ENCODE results near the gene PRR23E. TPM values are rescaled to one million over a fixed set of nuclear protein-coding genes. Genes with fewer than 3 reads are reported as not detected.

The PRR23E gene
- total RNA-seq, 2 donors from 2014 or later, result not detected

DNA sequence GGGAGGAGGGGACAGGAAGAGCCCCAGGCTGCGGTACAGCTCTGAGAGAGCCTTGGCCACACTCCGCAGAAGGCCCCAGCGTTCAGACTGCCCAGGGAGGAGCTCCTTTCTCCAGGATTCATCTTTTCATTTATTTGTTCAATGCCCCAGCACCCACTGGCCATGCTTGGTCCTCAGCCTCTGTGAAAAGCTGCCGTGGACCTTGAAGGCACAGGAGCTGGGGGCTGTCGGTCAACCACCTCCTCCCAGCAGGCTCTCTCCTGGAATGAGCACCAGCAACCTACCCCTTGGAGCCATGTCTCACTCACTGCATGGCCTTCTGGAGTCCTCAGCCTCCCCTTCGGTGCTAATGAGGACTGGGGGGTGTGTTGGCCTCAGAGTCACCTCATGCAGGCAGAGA is 21.6 kb upstream of the PRR23E start:
- Mint-ChIP-seq H3K9me3 (no peaks in the 10 kb centered on the region), H3K27me3 (peaks cover 25 to 30% of the 10 kb centered on the region in 2 donors), H3K27ac (no peak overlapping the region), H3K36me3 (no peaks in the 10 kb centered on the region), H3K4me1 (ENCODE audit: low read depth in 2 of 2) (peaks cover 0 to 5% of the 10 kb centered on the region in 2 donors), H3K4me3 (no peak overlapping the region)
- DNase-seq (ENCODE audit: low spot score) (no peak), ATAC-seq (peak in 1 of 2 donors; percentile 7)

GRCh38 chr3:127171721-127172120 is 21.2 kb upstream of the PRR23E start:
- H3K4me3 Mint-ChIP-seq, result no peak overlapping the region
- peaks cover 25 to 26% of the 10 kb centered on the region in 2 donors for H3K27me3 Mint-ChIP-seq
- ATAC-seq (peak; percentile 24 to 34), DNase-seq (ENCODE audit: low spot score) (no peak)
- H3K27ac Mint-ChIP-seq, result no peak overlapping the region
- no peaks in the 10 kb centered on the region for H3K9me3 Mint-ChIP-seq
- no peaks in the 10 kb centered on the region for H3K36me3 Mint-ChIP-seq
- peaks cover 0 to 5% of the 10 kb centered on the region in 2 donors for H3K4me1 Mint-ChIP-seq (ENCODE audit: low read depth in 2 of 2)

DNA sequence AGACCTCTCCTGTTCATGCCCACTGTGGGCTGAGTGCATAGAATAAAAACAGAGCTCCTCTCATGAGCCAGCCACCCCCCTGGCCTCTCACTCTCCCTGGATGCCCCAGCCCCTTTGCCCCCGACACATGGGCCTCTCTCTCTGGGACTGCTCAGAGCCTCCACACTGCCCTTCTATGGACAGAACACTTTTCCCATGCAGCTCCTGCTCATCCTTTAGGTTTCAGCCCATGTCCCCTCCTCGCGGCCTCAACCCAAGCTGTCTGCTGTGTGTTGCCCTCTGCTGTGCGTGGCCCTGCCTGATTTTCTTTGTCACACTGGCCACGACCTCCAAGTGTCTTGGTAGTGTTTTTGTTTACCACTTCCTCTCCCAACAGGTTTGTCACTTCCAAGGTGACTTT is 20.7 kb upstream of the PRR23E start:
- Mint-ChIP-seq H3K27me3 (peaks cover 22 to 25% of the 10 kb centered on the region in 2 donors), H3K4me1 (ENCODE audit: low read depth in 2 of 2) (peaks cover 0 to 5% of the 10 kb centered on the region in 2 donors), H3K36me3 (no peaks in the 10 kb centered on the region), H3K4me3 (no peak overlapping the region), H3K27ac (no peak overlapping the region), H3K9me3 (no peaks in the 10 kb centered on the region)
- DNase-seq (ENCODE audit: low spot score), result no peak
- ATAC-seq, result no peak

- H3K27me3 Mint-ChIP-seq, result peaks cover 22 to 25% of the 10 kb centered on the region in 2 donors
- no peaks in the 10 kb centered on the region for H3K9me3 Mint-ChIP-seq
- no peak overlapping the region for H3K4me3 Mint-ChIP-seq
- DNase-seq (ENCODE audit: low spot score) (no peak), ATAC-seq (no peak)
- peaks cover 0 to 5% of the 10 kb centered on the region in 2 donors for H3K4me1 Mint-ChIP-seq (ENCODE audit: low read depth in 2 of 2)
- no peaks in the 10 kb centered on the region for H3K36me3 Mint-ChIP-seq
- no peak overlapping the region for H3K27ac Mint-ChIP-seq
Observed at GRCh38 chr3:127172781-127173515, 20.0 kb upstream of the PRR23E start.

DNA sequence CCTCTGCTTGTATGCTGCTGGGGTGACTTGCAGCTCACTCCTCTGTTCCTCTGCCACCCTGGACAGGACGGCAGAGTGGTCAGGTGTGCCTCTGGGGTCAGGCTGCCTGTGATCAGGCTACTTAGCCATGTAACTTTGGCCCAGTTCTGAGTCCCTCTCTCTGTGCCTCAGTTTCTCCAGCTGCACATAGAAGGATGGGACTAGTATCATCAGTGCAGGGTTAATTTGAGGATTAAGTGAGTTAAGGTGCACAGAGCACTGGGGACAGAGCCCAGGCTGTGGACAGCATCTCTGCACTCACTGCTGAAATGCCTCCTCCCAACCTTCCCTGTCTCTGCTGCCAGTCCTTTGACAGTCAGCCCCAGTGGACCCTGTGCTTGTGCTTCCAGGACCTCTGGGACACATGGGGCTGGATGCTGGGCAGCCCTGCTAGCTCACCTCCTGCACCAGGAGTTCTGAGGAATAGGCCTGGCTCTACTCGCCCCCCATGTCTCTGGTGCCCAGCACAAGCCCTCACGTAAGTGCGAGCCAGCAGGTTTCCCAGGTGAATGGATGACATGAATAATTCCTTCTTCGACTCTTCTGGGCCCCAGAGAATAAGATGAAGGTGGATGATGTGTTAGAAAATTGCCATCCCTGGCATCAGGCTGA is 19.3 kb upstream of the PRR23E start:
- no peak for ATAC-seq
- H3K9me3 Mint-ChIP-seq, result no peaks in the 10 kb centered on the region
- H3K27ac Mint-ChIP-seq, result no peak overlapping the region
- H3K36me3 Mint-ChIP-seq, result no peaks in the 10 kb centered on the region
- H3K4me3 Mint-ChIP-seq, result no peak overlapping the region
- peaks cover 0 to 5% of the 10 kb centered on the region in 2 donors for H3K4me1 Mint-ChIP-seq (ENCODE audit: low read depth in 2 of 2)
- no peak for DNase-seq (ENCODE audit: low spot score)
- peaks cover 25% of the 10 kb centered on the region in 2 donors for H3K27me3 Mint-ChIP-seq

GRCh38 chr3:127174284-127174683 is 18.6 kb upstream of the PRR23E start:
- no peaks in the 10 kb centered on the region for H3K36me3 Mint-ChIP-seq
- H3K4me3 Mint-ChIP-seq, result no peak overlapping the region
- ATAC-seq (no peak), DNase-seq (ENCODE audit: low spot score) (no peak)
- no peak overlapping the region for H3K27ac Mint-ChIP-seq
- peaks cover 23 to 29% of the 10 kb centered on the region in 2 donors for H3K27me3 Mint-ChIP-seq
- H3K4me1 Mint-ChIP-seq (ENCODE audit: low read depth in 2 of 2), result peaks cover 0 to 5% of the 10 kb centered on the region in 2 donors
- no peaks in the 10 kb centered on the region for H3K9me3 Mint-ChIP-seq

- H3K36me3 Mint-ChIP-seq, result no peaks in the 10 kb centered on the region
- H3K27ac Mint-ChIP-seq, result no peak overlapping the region
- ATAC-seq (no peak), DNase-seq (ENCODE audit: low spot score) (no peak)
- H3K4me1 Mint-ChIP-seq (ENCODE audit: low read depth in 2 of 2), result peaks cover 0 to 5% of the 10 kb centered on the region in 2 donors
- no peak overlapping the region for H3K4me3 Mint-ChIP-seq
- no peaks in the 10 kb centered on the region for H3K9me3 Mint-ChIP-seq
- peaks cover 20 to 29% of the 10 kb centered on the region in 2 donors for H3K27me3 Mint-ChIP-seq
Observed at GRCh38 chr3:127174715-127175140, 18.2 kb upstream of the PRR23E start.

GRCh38 chr3:127175272-127175671 is 17.7 kb upstream of the PRR23E start:
- H3K27ac Mint-ChIP-seq, result no peak overlapping the region

DNA sequence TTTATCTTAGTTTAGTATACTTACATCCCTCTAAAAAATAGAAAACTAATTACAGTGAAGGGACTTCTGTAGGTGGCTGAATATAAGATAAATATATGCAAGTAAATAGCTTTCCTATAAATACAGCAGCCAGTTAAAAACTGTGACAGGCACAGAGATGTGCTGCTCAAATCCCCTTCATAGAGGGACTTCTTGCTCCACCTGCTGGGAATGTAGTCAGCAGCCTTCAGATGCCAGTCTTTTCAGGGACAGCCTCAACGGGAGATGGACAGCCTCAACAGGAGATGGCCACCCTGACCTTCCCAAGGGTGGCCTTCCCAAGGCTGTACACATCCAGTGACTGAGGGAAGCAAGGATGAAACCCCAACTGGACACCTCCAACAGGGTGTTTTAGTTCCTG is 15.7 kb upstream of the PRR23E start:
- no peak overlapping the region for H3K27ac Mint-ChIP-seq
- H3K9me3 Mint-ChIP-seq, result no peaks in the 10 kb centered on the region
- H3K36me3 Mint-ChIP-seq, result no peaks in the 10 kb centered on the region

More at GRCh38 chr3:127175272-127175671, 17.7 kb upstream of the PRR23E start:
- no peak for ATAC-seq
- Mint-ChIP-seq H3K36me3 (no peaks in the 10 kb centered on the region), H3K9me3 (no peaks in the 10 kb centered on the region), H3K4me1 (ENCODE audit: low read depth in 2 of 2) (peaks cover 0 to 5% of the 10 kb centered on the region in 2 donors), H3K27me3 (peaks cover 20 to 26% of the 10 kb centered on the region in 2 donors), H3K4me3 (no peak overlapping the region)
- DNase-seq (ENCODE audit: low spot score), result no peak

DNA sequence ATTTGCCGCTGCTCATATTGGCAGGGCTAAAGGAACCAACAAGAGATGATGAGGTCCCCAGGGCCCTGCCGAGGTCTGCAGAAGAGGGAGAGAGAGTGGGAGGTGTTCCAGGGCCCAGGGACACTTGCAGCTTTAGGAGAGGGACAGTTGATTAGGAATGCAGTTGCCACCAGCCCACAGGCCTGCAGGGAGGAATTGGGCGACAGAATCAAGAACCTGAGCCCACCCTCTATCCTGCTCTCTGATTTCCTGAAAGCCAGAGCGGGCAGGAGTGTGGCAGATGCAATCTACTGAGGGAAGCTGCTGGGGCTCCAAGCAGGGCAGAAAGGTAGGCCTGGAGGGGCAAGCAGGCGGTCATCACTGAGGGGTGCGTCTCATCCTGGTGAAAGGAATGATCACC is 12.1 kb upstream of the PRR23E start:
- no peaks in the 10 kb centered on the region for H3K9me3 Mint-ChIP-seq
- H3K4me1 Mint-ChIP-seq (ENCODE audit: low read depth in 2 of 2), result no peaks in the 10 kb centered on the region
- ATAC-seq (no peak), DNase-seq (ENCODE audit: low spot score) (no peak)
- H3K36me3 Mint-ChIP-seq, result no peaks in the 10 kb centered on the region
- no peak overlapping the region for H3K4me3 Mint-ChIP-seq
- no peak overlapping the region for H3K27ac Mint-ChIP-seq
- peaks cover 10 to 25% of the 10 kb centered on the region in 2 donors for H3K27me3 Mint-ChIP-seq

More for the DNA sequence above, 15.7 kb upstream of the PRR23E start:
- ATAC-seq (no peak), DNase-seq (ENCODE audit: low spot score) (no peak)
- H3K4me3 Mint-ChIP-seq, result no peak overlapping the region
- H3K4me1 Mint-ChIP-seq (ENCODE audit: low read depth in 2 of 2), result peaks cover 0 to 5% of the 10 kb centered on the region in 2 donors
- peaks cover 20 to 21% of the 10 kb centered on the region in 2 donors for H3K27me3 Mint-ChIP-seq

- H3K36me3 Mint-ChIP-seq, result no peaks in the 10 kb centered on the region
- ATAC-seq, result peak; percentile 28 to 54
- H3K4me3 Mint-ChIP-seq, result no peak overlapping the region
- no peak for DNase-seq (ENCODE audit: low spot score)
- peaks cover 10 to 32% of the 10 kb centered on the region in 2 donors for H3K27me3 Mint-ChIP-seq
- no peaks in the 10 kb centered on the region for H3K4me1 Mint-ChIP-seq (ENCODE audit: low read depth in 2 of 2)
- H3K27ac Mint-ChIP-seq, result no peak overlapping the region
- H3K9me3 Mint-ChIP-seq, result no peaks in the 10 kb centered on the region
Observed at GRCh38 chr3:127182431-127182830, 10.5 kb upstream of the PRR23E start.

DNA sequence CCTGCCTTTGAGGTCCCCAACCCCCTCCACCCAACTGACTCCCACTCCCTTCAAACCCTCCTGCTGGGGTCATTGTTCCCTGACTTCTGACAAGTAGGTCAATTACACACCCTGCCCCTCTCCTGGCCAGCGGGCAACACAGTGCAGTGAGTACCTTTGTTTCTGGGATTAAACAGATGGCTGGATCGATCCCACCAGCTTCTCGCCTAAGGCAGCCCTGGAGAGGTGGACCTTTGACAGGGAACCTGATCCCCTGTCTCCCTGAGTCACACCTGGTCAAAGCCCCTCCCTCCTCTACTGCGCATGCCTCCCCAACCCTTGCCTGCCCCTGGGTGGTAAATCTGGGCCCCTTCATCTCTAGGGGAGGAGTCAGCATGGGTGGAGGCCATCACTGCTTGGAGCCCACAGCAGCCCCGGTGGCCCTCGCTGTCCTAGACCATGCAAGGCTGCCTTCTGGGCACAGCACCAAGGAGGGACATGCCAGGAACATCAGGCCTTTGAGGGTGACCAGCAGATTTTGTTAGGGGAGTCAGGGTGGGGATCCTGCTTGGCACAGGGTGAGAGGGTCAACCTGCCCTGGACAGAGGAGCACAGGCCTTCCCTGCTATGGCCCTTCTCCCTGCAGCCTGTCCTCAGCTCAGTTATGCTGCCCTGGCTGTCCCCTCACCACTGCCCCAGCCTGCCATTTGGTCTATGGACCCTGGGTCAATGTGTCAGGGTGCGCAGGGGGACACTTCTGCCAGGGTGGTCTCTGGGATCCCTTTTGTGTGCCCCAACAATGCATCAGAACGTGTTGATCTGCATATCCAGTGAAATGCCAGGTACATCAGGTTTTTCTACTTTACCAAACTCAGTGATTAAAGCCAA is 9.8 kb upstream of the PRR23E start:
- H3K36me3 Mint-ChIP-seq, result no peaks in the 10 kb centered on the region
- H3K4me1 Mint-ChIP-seq (ENCODE audit: low read depth in 2 of 2), result no peaks in the 10 kb centered on the region
- ATAC-seq, result peak; percentile 25 to 33
- peaks cover 10 to 37% of the 10 kb centered on the region in 2 donors for H3K27me3 Mint-ChIP-seq
- H3K27ac Mint-ChIP-seq, result no peak overlapping the region
- no peak overlapping the region for H3K4me3 Mint-ChIP-seq
- H3K9me3 Mint-ChIP-seq, result no peaks in the 10 kb centered on the region
- DNase-seq (ENCODE audit: low spot score), result no peak

GRCh38 chr3:127183931-127184869 is 8.7 kb upstream of the PRR23E start:
- H3K4me3 Mint-ChIP-seq, result no peak overlapping the region
- no peaks in the 10 kb centered on the region for H3K4me1 Mint-ChIP-seq (ENCODE audit: low read depth in 2 of 2)
- no peaks in the 10 kb centered on the region for H3K9me3 Mint-ChIP-seq
- H3K27ac Mint-ChIP-seq, result no peak overlapping the region
- H3K36me3 Mint-ChIP-seq, result no peaks in the 10 kb centered on the region
- peaks cover 10 to 39% of the 10 kb centered on the region in 2 donors for H3K27me3 Mint-ChIP-seq
- ATAC-seq (peak; percentile 20), DNase-seq (ENCODE audit: low spot score) (no peak)

All from natural killer cell treated with Interleukin-12 subunit alpha and Interleukin-12 subunit beta and Interleukin-15 and Interleukin-18, amount 100 ng/mL, for 72 hours (primary cell).